ENCODE results near the gene PRKAA2. TPM values are rescaled to one million over a fixed set of nuclear protein-coding genes. Genes with fewer than 3 reads are reported as not detected.

Gene PRKAA2
- total and polyA plus RNA-seq, 2 experiments from 2014 or later, result 0.49 to 0.65 TPM

GRCh38 chr1:56655991-56656613, 11.0 kb downstream of the PRKAA2 start:
- Histone ChIP-seq H3K27me3 (replicated peaks; ENCODE audit: insufficient read depth) (no peaks in the 10 kb centered on the region), H3K9me2 (ENCODE audit: insufficient read depth) (no peaks in the 10 kb centered on the region), H3K9ac (no peak overlapping the region), H3K9me3 (ENCODE audit: low read depth) (peaks cover 9% of the 10 kb centered on the region), H3K4me1 (ENCODE audit: insufficient read depth) (no peaks in the 10 kb centered on the region), H3K4me3 (no peak overlapping the region), H2AFZ (no peak overlapping the region), H3K79me2 (ENCODE audit: insufficient read depth) (no peaks in the 10 kb centered on the region), H4K20me1 (ENCODE audit: insufficient read depth) (no peaks in the 10 kb centered on the region), H3K36me3 (ENCODE audit: low read depth) (no peaks in the 10 kb centered on the region), H3K4me2 (ENCODE audit: unreplicated experiment) (no peak overlapping the region), H3F3A (ENCODE audit: insufficient read depth) (no peaks in the 10 kb centered on the region), H3K27ac (no peak overlapping the region)
- WGBS, 2 experiments (ENCODE audit: low coverage in 1 of 2, low lambda C conversion rate in 2 of 2, missing lambda C conversion rate in 2 of 2), result 26 to 32% methylated on average over 1 of the region's 1 CpG
- in situ Hi-C loops (cut with MboI), result no loop called here
- no peak for DNase-seq
- no peak for TF ChIP-seq EZH2 (IDR thresholded peaks at IDR 0.05; ENCODE audit: insufficient read depth, poor library complexity, severe bottlenecking)
- TF ChIP-seq EZH2phosphoT487 (IDR thresholded peaks at IDR 0.05; ENCODE audit: insufficient read depth, low read depth), result no peak

GRCh38 chr1:56658254-56658653, 13.1 kb downstream of the PRKAA2 start:
- Histone ChIP-seq H3K27ac (no peak overlapping the region), H3K4me2 (ENCODE audit: unreplicated experiment) (no peak overlapping the region), H3K79me2 (ENCODE audit: insufficient read depth) (no peaks in the 10 kb centered on the region), H3K27me3 (replicated peaks; ENCODE audit: insufficient read depth) (no peaks in the 10 kb centered on the region), H3K9me3 (ENCODE audit: low read depth) (peaks cover 9% of the 10 kb centered on the region), H3K9ac (no peak overlapping the region), H3K4me1 (ENCODE audit: insufficient read depth) (no peaks in the 10 kb centered on the region), H4K20me1 (ENCODE audit: insufficient read depth) (no peaks in the 10 kb centered on the region), H3K9me2 (ENCODE audit: insufficient read depth) (no peaks in the 10 kb centered on the region), H3K36me3 (ENCODE audit: low read depth) (no peaks in the 10 kb centered on the region), H3F3A (ENCODE audit: insufficient read depth) (no peaks in the 10 kb centered on the region), H3K4me3 (no peak overlapping the region), H2AFZ (no peak overlapping the region)
- in situ Hi-C loops (cut with MboI), result no loop called here
- DNase-seq, result no peak
- 62 to 67% methylated on average over 4 of the region's 4 CpGs for WGBS, 2 experiments (ENCODE audit: low coverage in 1 of 2, low lambda C conversion rate in 2 of 2, missing lambda C conversion rate in 2 of 2)
- no peak for TF ChIP-seq EZH2 (IDR thresholded peaks at IDR 0.05; ENCODE audit: insufficient read depth, poor library complexity, severe bottlenecking)
- TF ChIP-seq EZH2phosphoT487 (IDR thresholded peaks at IDR 0.05; ENCODE audit: insufficient read depth, low read depth), result no peak

GRCh38 chr1:56660293-56660692, 15.2 kb downstream of the PRKAA2 start:
- in situ Hi-C loops (cut with MboI), result no loop called here
- Histone ChIP-seq H3K9me2 (ENCODE audit: insufficient read depth) (no peaks in the 10 kb centered on the region), H3K4me1 (ENCODE audit: insufficient read depth) (no peaks in the 10 kb centered on the region), H3K4me3 (no peak overlapping the region), H3K9me3 (ENCODE audit: low read depth) (peaks cover 9% of the 10 kb centered on the region), H3K27ac (no peak overlapping the region), H3K36me3 (ENCODE audit: low read depth) (no peaks in the 10 kb centered on the region), H3F3A (ENCODE audit: insufficient read depth) (no peaks in the 10 kb centered on the region), H3K79me2 (ENCODE audit: insufficient read depth) (no peaks in the 10 kb centered on the region), H3K9ac (no peak overlapping the region), H4K20me1 (ENCODE audit: insufficient read depth) (no peaks in the 10 kb centered on the region), H3K27me3 (replicated peaks; ENCODE audit: insufficient read depth) (no peaks in the 10 kb centered on the region), H3K4me2 (ENCODE audit: unreplicated experiment) (no peak overlapping the region), H2AFZ (no peak overlapping the region)
- DNase-seq, result no peak
- TF ChIP-seq EZH2 (IDR thresholded peaks at IDR 0.05; ENCODE audit: insufficient read depth, poor library complexity, severe bottlenecking), result no peak
- TF ChIP-seq EZH2phosphoT487 (IDR thresholded peaks at IDR 0.05; ENCODE audit: insufficient read depth, low read depth), result no peak
- 41 to 54% methylated on average over 1 of the region's 1 CpG for WGBS, 2 experiments (ENCODE audit: low coverage in 1 of 2, low lambda C conversion rate in 2 of 2, missing lambda C conversion rate in 2 of 2)

- no peak for DNase-seq
- Histone ChIP-seq H3K9me2 (ENCODE audit: insufficient read depth) (no peaks in the 10 kb centered on the region), H3K9me3 (ENCODE audit: low read depth) (no peaks in the 10 kb centered on the region), H3K36me3 (ENCODE audit: low read depth) (no peaks in the 10 kb centered on the region), H3K4me3 (no peak overlapping the region), H3K4me2 (ENCODE audit: unreplicated experiment) (no peak overlapping the region), H3K79me2 (ENCODE audit: insufficient read depth) (no peaks in the 10 kb centered on the region), H3K27ac (no peak overlapping the region), H2AFZ (no peak overlapping the region), H3K27me3 (replicated peaks; ENCODE audit: insufficient read depth) (no peaks in the 10 kb centered on the region), H4K20me1 (ENCODE audit: insufficient read depth) (no peaks in the 10 kb centered on the region), H3K9ac (no peak overlapping the region), H3F3A (ENCODE audit: insufficient read depth) (no peaks in the 10 kb centered on the region), H3K4me1 (ENCODE audit: insufficient read depth) (no peaks in the 10 kb centered on the region)
- WGBS, 2 experiments (ENCODE audit: low coverage in 1 of 2, low lambda C conversion rate in 2 of 2, missing lambda C conversion rate in 2 of 2), result 78 to 85% methylated on average over 3 of the region's 3 CpGs
- in situ Hi-C loops (cut with MboI), result no loop called here
- TF ChIP-seq EZH2phosphoT487 (IDR thresholded peaks at IDR 0.05; ENCODE audit: insufficient read depth, low read depth) (no peak), EZH2 (IDR thresholded peaks at IDR 0.05; ENCODE audit: insufficient read depth, poor library complexity, severe bottlenecking) (no peak)
Observed at GRCh38 chr1:56663846-56664245, 18.7 kb downstream of the PRKAA2 start.
